Amniotic epithelial cell (primary cell): Measurements from ENCODE around the gene ENDOV.

Experiments used
- DNase-seq: peaks from one replicate; pipeline ENCODE4 v3.0.0-alpha.2; 2010; ENCODE audit warnings: low read depth

ENDOV gene

GRCh38 chr17:80431246-80432195, 16.6 kb downstream of the ENDOV start:
- no peak for DNase-seq

GRCh38 chr17:80432350-80432955, 17.5 kb downstream of the ENDOV start:
- no peak for DNase-seq

DNA sequence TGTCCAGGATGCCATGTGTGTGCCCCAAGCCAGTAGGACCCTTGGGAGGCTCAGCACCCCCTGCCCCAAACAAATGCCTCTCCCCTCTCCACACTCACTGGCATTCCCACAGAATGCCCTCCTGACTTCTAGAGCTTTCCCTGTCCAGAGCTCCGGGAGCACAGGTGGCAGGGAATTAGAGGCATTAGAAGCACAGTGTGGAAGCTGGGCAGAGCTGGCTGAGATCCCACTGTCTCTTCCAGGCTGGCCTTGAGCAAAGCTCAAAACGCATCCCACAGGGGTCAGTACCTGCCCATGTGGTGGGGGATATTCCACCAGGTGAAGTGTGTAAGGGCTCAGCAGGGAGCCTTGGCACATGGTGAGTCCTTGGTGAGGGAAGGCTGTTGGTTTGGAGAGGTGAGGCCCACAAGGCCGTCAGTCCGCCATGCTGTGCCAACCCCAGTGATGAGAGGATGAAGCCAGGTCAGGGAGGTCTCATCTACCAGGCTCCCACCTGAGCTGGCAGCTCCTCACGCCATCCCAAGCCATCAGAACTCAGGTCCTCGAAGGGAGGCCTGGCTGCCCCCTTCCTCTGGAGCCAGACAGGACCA, 18.1 kb downstream of the ENDOV start:
- DNase-seq, result no peak

GRCh38 chr17:80433916-80434666, 19.1 kb downstream of the ENDOV start:
- no peak for DNase-seq

- no peak for DNase-seq
Observed at GRCh38 chr17:80437532-80437931, 22.6 kb downstream of the ENDOV start.

- no peak for DNase-seq
Observed at GRCh38 chr17:80438806-80439205, 23.8 kb downstream of the ENDOV start.

DNA sequence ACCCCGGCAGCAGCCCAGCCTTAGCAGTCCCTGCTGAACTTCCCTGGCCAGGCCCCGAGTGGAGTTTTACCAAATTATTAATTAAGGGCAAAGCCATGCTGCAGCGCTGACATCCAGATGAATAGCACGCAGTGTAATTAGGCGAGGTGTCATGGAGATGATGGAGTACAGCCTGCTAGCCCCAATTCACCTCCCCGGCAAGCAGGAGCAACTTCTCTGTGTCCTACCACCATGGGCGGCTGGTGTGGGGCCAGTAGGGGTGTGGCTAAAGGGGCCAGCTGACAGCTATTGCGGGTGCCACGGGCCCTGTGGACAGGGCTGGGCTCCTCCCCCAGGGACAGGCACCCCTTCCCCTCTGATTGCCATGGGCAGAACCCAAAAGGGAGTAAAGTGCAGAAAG, 24.5 kb downstream of the ENDOV start:
- DNase-seq, result no peak

DNA sequence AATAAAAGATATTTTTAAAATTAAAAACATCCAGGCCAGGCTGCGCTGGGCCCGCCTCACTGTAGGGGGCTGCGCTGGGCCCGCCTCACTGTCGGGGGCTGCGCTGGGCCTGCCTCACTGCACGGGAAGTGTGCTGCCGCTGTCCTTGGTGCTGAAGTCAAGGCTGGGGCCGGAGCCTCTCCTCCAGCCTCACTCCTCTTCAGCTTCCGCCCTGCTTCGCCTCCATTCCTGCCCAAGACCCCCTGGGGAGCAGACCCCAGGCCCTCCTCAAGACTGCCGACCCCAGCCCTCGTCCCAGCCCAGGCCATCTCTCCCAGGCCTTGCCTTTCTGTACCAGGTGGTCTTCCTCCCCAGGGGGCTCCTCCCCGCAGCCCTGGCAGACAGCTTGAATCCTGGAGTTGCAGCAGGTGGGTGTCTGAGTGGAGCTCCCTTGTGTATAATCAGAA, 26.2 kb downstream of the ENDOV start:
- peak; percentile 35 for DNase-seq

GRCh38 chr17:80441598-80442322, 26.8 kb downstream of the ENDOV start:
- no peak for DNase-seq

- DNase-seq, result no peak
Observed at GRCh38 chr17:80442323-80442659, 27.3 kb downstream of the ENDOV start.

GRCh38 chr17:80442764-80443163, 27.8 kb downstream of the ENDOV start:
- no peak for DNase-seq

GRCh38 chr17:80443498-80443897, 28.5 kb downstream of the ENDOV start:
- DNase-seq, result no peak

GRCh38 chr17:80443916-80444643, 29.1 kb downstream of the ENDOV start:
- no peak for DNase-seq

DNA sequence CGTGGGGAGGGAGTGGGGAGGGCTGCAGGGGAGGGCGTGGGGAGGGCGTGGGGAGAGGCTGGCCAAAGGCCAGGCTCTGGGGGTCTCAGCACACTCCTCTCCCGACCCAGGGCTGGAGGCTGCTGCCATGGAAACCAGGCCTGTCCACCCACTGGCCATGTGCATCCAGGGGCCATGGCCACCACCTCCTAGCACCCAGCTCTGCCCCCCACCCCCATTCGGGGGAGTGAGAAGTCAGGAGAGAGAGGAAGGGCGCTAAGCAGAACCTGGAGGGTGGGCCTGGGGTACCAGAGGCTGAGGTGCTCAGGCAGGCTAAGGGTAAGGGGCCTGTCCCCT, 29.6 kb downstream of the ENDOV start:
- DNase-seq, result no peak

DNA sequence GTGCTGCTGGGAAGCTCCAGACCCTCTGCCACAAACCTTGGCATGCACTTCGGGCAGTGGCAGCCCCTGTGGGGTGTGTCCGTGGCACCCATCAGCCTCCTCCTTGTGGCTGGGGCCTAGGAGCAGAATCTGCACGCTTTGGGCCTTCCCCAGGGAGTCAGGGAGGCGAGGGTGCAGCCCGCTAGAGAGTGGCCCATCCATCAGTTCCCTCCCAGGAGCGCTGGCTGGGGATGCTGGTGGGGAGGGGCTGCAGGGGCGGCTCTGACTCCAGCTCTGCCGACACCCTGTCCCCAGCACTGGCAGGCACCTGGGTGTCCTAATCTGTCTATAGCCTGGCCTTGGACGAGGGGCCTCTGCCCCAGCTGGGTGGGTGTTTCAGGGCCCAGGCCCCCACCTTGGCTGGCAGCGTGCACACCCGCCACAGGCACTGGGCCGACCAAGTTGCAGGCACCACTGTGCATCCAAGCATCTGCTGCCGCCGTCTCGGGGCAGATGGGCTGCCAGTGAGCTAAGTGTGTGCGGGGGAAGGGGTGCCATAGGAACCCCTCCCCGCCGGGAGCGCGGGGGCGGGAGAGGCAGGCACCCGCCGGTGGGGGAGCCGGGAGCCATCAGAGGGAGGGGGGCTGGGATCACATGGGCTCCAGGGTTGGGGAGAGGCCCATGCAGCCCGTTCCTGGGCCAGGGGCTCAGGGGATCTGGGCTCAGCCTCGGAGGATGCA, 30.2 kb downstream of the ENDOV start:
- no peak for DNase-seq

GRCh38 chr17:80445726-80446110, 30.8 kb downstream of the ENDOV start:
- no peak for DNase-seq

GRCh38 chr17:80446645-80447405, 31.9 kb downstream of the ENDOV start:
- DNase-seq, result peak; percentile 5

- DNase-seq, result no peak
Observed at GRCh38 chr17:80447790-80448189, 32.8 kb downstream of the ENDOV start.

GRCh38 chr17:80449194-80449929, 34.4 kb downstream of the ENDOV start:
- no peak for DNase-seq
